Neural progenitor cell (in vitro differentiated cells): ENCODE results near the gene MPV17L. TPM values are rescaled to one million over a fixed set of nuclear protein-coding genes. Genes with fewer than 3 reads are reported as not detected.

Source experiments
- DNase-seq: peaks from one replicate; pipeline ENCODE4 v3.0.0-alpha.2; 2016; ENCODE audit warnings: low spot score
- H2AFZ ChIP-seq: fragments of 200-600 bp; sonication (generic); replicated peaks from 2 replicates; pipeline ENCODE4 v1.6.1; 2016; ENCODE audit warnings: antibody characterized with exemption
- H3F3A ChIP-seq: fragments of 200-600 bp; sonication (generic); 2 replicates; pipeline ENCODE4 v1.6.1; 2016; ENCODE audit warnings: antibody characterized with exemption, low read depth
- H3K27ac ChIP-seq: fragments of 200-600 bp; sonication (generic); 2 replicates; pipeline ENCODE4 v1.5.1; 2016; ENCODE audit warnings: mild to moderate bottlenecking
- H3K27me3 ChIP-seq: fragments of 200-600 bp; sonication (generic); 2 replicates; pipeline ENCODE4 v1.6.1; 2016; ENCODE audit warnings: mild to moderate bottlenecking, moderate library complexity
- H3K36me3 ChIP-seq: fragments of 200-600 bp; sonication (generic); 2 replicates; pipeline ENCODE4 v1.5.1; 2016
- H3K4me1 ChIP-seq: fragments of 200-600 bp; sonication (generic); 2 replicates; pipeline ENCODE4 v1.6.1; 2016; ENCODE audit warnings: mixed run types
- H3K4me2 ChIP-seq: fragments of 200-600 bp; sonication (generic); 2 replicates; pipeline ENCODE4 v1.6.1; 2016
- H3K4me3 ChIP-seq: fragments of 200-600 bp; sonication (generic); 2 replicates; pipeline ENCODE4 v1.5.1; 2016
- H3K79me2 ChIP-seq: fragments of 200-600 bp; sonication (generic); 2 replicates; pipeline ENCODE4 v1.6.1; 2016; ENCODE audit warnings: low read depth
- H3K9ac ChIP-seq: fragments of 200-600 bp; sonication (generic); 2 replicates; pipeline ENCODE4 v1.6.1; 2016
- H3K9me3 ChIP-seq: fragments of 200-600 bp; sonication (generic); 2 replicates; pipeline ENCODE4 v1.5.1; 2016; ENCODE audit warnings: low read depth
- H4K20me1 ChIP-seq: fragments of 200-600 bp; sonication (generic); 2 replicates; pipeline ENCODE4 v1.6.1; 2016; ENCODE audit warnings: low read depth
- H3K27ac Mint-ChIP-seq: 3 replicates; pipeline ENCODE4 v1.8.0; 2021; ENCODE audit warnings: mixed read lengths
- H3K27me3 Mint-ChIP-seq: 2 replicates; pipeline ENCODE4 v1.8.0; 2022; ENCODE audit warnings: low read depth, mild to moderate bottlenecking, inconsistent platforms, moderate library complexity, mixed read lengths; ENCODE audit not compliant: insufficient read depth
- H3K36me3 Mint-ChIP-seq: 3 replicates; pipeline ENCODE4 v1.8.0; 2021; ENCODE audit warnings: mixed read lengths
- H3K4me1 Mint-ChIP-seq: 3 replicates; pipeline ENCODE4 v1.8.0; 2021; ENCODE audit warnings: mixed read lengths
- H3K4me3 Mint-ChIP-seq: 3 replicates; pipeline ENCODE4 v1.8.0; 2021; ENCODE audit warnings: mild to moderate bottlenecking, moderate library complexity, mixed read lengths
- H3K9me3 Mint-ChIP-seq: 3 replicates; pipeline ENCODE4 v1.8.0; 2020; ENCODE audit warnings: mixed read lengths
- EZH2 ChIP-seq: fragments of 200-600 bp; sonication (generic); IDR thresholded peaks from 2 replicates; pipeline ENCODE4 v1.6.1; 2017; ENCODE audit warnings: antibody characterized with exemption, mild to moderate bottlenecking, moderate library complexity
- EZH2phosphoT487 ChIP-seq: fragments of 200-600 bp; sonication (generic); IDR thresholded peaks from 2 replicates; pipeline ENCODE4 v1.6.1; 2017; ENCODE audit warnings: antibody characterized with exemption
- total RNA-seq: library from RNA; depleted of rRNA; stranded (reverse); fragments of >200 nt; gene quantifications from 2 replicates; pipeline ENCODE4 v1.2.3, GENCODE V29; 2015; ENCODE audit warnings: low replicate concordance
- TF ChIP-seq, protein P1 (sequence below): fragments of 200-600 bp; sonication (generic); IDR thresholded peaks from 2 replicates; pipeline ENCODE4 v1.5.1; 2017; ENCODE audit warnings: antibody characterized with exemption, mild to moderate bottlenecking

MPV17L gene
- total RNA-seq, 1 donor from 2014 or later = 0.30 TPM

GRCh38 chr16:15445450-15445849, 49.9 kb downstream of the MPV17L start:
- H3K27ac Mint-ChIP-seq = no peak overlapping the region
- H3K4me3 Mint-ChIP-seq = no peak overlapping the region
- no peak overlapping the region for H2AFZ ChIP-seq
- peaks cover 6% of the 10 kb centered on the region for H3K9me3 Mint-ChIP-seq
- no peaks in the 10 kb centered on the region for H3K9me3 ChIP-seq
- peaks cover 5% of the 10 kb centered on the region for H3K36me3 Mint-ChIP-seq
- H3K36me3 ChIP-seq = no peaks in the 10 kb centered on the region
- no peak overlapping the region for H3K4me3 ChIP-seq
- H4K20me1 ChIP-seq = peaks cover 14% of the 10 kb centered on the region
- H3K79me2 ChIP-seq = peaks cover 24% of the 10 kb centered on the region
- H3K4me2 ChIP-seq = no peak overlapping the region
- H3K27ac ChIP-seq = no peak overlapping the region
- TF ChIP-seq EZH2 = no peak
- no peak for TF ChIP-seq EZH2phosphoT487
- TF ChIP-seq, protein P1, sequence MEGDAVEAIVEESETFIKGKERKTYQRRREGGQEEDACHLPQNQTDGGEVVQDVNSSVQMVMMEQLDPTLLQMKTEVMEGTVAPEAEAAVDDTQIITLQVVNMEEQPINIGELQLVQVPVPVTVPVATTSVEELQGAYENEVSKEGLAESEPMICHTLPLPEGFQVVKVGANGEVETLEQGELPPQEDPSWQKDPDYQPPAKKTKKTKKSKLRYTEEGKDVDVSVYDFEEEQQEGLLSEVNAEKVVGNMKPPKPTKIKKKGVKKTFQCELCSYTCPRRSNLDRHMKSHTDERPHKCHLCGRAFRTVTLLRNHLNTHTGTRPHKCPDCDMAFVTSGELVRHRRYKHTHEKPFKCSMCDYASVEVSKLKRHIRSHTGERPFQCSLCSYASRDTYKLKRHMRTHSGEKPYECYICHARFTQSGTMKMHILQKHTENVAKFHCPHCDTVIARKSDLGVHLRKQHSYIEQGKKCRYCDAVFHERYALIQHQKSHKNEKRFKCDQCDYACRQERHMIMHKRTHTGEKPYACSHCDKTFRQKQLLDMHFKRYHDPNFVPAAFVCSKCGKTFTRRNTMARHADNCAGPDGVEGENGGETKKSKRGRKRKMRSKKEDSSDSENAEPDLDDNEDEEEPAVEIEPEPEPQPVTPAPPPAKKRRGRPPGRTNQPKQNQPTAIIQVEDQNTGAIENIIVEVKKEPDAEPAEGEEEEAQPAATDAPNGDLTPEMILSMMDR = no peak
- no peaks in the 10 kb centered on the region for H3K4me1 Mint-ChIP-seq
- H3K27me3 Mint-ChIP-seq = no peaks in the 10 kb centered on the region
- no peak for DNase-seq
- no peak overlapping the region for H3K9ac ChIP-seq
- H3K4me1 ChIP-seq = no peaks in the 10 kb centered on the region
- H3K27me3 ChIP-seq = no peaks in the 10 kb centered on the region
- no peaks in the 10 kb centered on the region for H3F3A ChIP-seq

GRCh38 chr16:15446901-15447300, 51.3 kb downstream of the MPV17L start:
- Mint-ChIP-seq H3K36me3 (peaks cover 5% of the 10 kb centered on the region), H3K27me3 (no peaks in the 10 kb centered on the region), H3K27ac (no peak overlapping the region), H3K4me1 (no peaks in the 10 kb centered on the region), H3K9me3 (peaks cover 6% of the 10 kb centered on the region), H3K4me3 (no peak overlapping the region)
- TF ChIP-seq EZH2phosphoT487 (no peak), EZH2 (no peak)
- TF ChIP-seq, protein P1 = no peak
- H3K4me3 ChIP-seq = no peak overlapping the region
- no peak for DNase-seq
- H3K4me1 ChIP-seq = no peaks in the 10 kb centered on the region
- H2AFZ ChIP-seq = no peak overlapping the region
- H3K36me3 ChIP-seq = no peaks in the 10 kb centered on the region
- no peaks in the 10 kb centered on the region for H3K27me3 ChIP-seq
- peaks cover 6% of the 10 kb centered on the region for H4K20me1 ChIP-seq
- H3K4me2 ChIP-seq = no peak overlapping the region
- H3F3A ChIP-seq = no peaks in the 10 kb centered on the region
- no peak overlapping the region for H3K9ac ChIP-seq
- peaks cover 15% of the 10 kb centered on the region for H3K79me2 ChIP-seq
- H3K27ac ChIP-seq = no peak overlapping the region
- no peaks in the 10 kb centered on the region for H3K9me3 ChIP-seq

- H3K36me3 Mint-ChIP-seq = peaks cover 5% of the 10 kb centered on the region
- Histone ChIP-seq H3K27ac (no peak overlapping the region), H3K9me3 (no peaks in the 10 kb centered on the region), H3K79me2 (no peaks in the 10 kb centered on the region), H4K20me1 (peaks cover 10% of the 10 kb centered on the region), H3K27me3 (no peaks in the 10 kb centered on the region), H3F3A (no peaks in the 10 kb centered on the region), H3K4me3 (no peak overlapping the region), H3K36me3 (no peaks in the 10 kb centered on the region), H2AFZ (no peak overlapping the region), H3K9ac (no peak overlapping the region), H3K4me1 (no peaks in the 10 kb centered on the region), H3K4me2 (no peak overlapping the region)
- no peaks in the 10 kb centered on the region for H3K4me1 Mint-ChIP-seq
- no peak overlapping the region for H3K4me3 Mint-ChIP-seq
- TF ChIP-seq, protein P1 = no peak
- TF ChIP-seq EZH2phosphoT487 = no peak
- TF ChIP-seq EZH2 = no peak
- no peak for DNase-seq
- no peak overlapping the region for H3K27ac Mint-ChIP-seq
- H3K9me3 Mint-ChIP-seq = no peaks in the 10 kb centered on the region
- H3K27me3 Mint-ChIP-seq = no peaks in the 10 kb centered on the region
Measured at GRCh38 chr16:15450624-15451023, 55.1 kb downstream of the MPV17L start.
